GM12872 (cell line): ENCODE measurements around the gene CROCC2.

Experiments
- CTCF ChIP-seq: IDR thresholded peaks from 3 replicates; pipeline ENCODE4 v1.5.1; 2011; ENCODE audit warnings: low read depth, mild to moderate bottlenecking, low read length, moderate library complexity; ENCODE audit not compliant: insufficient read depth

CROCC2 gene

GRCh38 chr2:240916571-240917008, 10.5 kb downstream of the CROCC2 start:
- TF ChIP-seq CTCF = no peak

- TF ChIP-seq CTCF = no peak
Observed at GRCh38 chr2:240917009-240917683, 11.0 kb downstream of the CROCC2 start.

- no peak for TF ChIP-seq CTCF
Observed at GRCh38 chr2:240917684-240918257, 11.6 kb downstream of the CROCC2 start.

GRCh38 chr2:240918258-240919091, 12.3 kb downstream of the CROCC2 start:
- TF ChIP-seq CTCF = no peak

- no peak for TF ChIP-seq CTCF
Observed at GRCh38 chr2:240919161-240919781, 13.1 kb downstream of the CROCC2 start.

- no peak for TF ChIP-seq CTCF
Observed at GRCh38 chr2:240919786-240920782, 13.9 kb downstream of the CROCC2 start.
